Measurements from ENCODE around the gene PODNL1. TPM values are rescaled to one million over a fixed set of nuclear protein-coding genes. Genes with fewer than 3 reads are reported as not detected.
"Not testable (repeated sequence)": the region's sequence is repeated elsewhere in the genome, so short reads cannot be mapped to it uniquely, and the experiment has no call there.

Gene PODNL1
- total RNA-seq, 1 donor from 2014 or later, result 0.18 TPM

DNA sequence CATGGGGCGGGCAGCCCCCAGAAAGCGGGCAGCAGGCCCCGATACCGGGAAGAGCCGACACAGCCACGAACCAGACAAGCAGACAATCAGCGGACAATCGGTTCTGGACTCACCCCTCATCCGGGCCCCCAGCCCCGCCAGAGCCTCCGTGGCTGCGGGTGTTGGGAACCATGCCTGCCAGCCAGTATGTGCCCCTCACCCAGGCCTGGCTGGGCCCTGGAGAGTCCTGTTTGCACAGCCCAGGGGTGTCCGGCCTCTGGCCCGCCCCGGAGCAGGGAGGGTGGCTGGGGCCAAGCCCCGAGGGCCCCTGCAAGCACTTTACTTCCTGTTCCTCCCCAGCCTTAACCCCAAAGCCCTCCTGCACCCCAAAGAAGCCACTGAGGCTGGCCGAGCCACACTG lies 7.8 kb downstream of the PODNL1 start:
- no peak for DNase-seq (ENCODE audit: extremely low read depth, low read depth, low spot score)

DNA sequence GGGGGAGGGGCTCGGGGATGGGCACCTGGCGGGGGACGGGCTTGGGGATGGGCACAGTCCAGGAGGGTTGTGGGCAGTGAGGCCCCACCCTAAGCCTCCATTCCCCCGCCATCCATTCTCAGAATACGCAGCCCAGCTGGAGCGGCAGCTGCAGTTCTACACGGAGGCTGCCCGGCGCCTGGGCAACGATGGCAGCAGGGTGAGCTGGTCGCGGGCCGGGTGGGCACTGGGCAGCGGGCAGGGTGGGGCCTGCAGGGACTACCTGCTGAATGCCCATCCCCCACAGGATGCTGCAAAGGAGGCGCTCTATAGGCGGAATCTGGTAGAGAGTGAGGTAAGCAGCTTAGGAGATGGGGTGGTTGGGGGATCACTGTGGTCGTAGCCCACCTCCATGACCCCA lies 8.3 kb downstream of the PODNL1 start:
- DNase-seq (ENCODE audit: extremely low read depth, low read depth, low spot score), result no peak

DNA sequence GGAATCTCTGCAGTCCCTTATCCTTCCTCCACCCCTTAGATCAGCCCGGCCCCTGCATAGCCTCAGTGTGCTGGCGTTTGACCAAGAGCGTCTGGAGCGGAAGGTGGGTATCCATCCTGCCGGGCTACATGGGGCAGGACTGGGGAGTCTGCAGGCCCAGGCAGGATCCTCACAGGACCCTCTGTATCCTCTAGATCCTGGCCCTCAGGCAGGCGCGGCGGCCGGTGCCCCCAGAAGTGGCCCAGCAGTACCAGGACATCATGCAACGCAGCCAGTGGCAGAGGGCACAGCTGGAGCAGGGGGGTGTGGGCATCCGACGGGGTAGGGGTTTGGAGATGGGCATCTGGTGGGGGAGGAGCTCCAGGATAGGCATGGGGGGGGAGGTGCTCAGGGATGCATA lies 8.9 kb downstream of the PODNL1 start:
- no peak for DNase-seq (ENCODE audit: extremely low read depth, low read depth, low spot score)

DNA sequence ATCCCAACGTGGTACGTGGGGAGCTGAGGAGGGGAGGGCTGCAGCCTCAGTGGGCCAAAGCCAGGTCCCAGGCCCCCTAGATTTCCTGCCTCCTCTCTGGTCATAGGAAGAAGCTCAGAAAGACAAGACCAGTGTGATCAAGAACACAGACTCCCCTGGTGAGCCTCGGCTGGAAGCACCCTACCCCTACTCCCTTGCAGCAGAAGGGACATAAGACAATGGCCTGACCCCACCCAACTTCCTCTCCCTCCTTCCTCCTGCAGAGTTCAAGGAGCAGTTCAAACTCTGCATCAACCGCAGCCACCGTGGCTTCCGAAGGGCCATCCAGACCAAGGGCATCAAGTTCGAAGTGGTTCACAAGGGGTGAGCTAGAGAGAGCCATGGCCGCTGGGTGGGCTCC lies 11.5 kb downstream of the PODNL1 start:
- no peak for DNase-seq (ENCODE audit: extremely low read depth, low read depth, low spot score)

DNA sequence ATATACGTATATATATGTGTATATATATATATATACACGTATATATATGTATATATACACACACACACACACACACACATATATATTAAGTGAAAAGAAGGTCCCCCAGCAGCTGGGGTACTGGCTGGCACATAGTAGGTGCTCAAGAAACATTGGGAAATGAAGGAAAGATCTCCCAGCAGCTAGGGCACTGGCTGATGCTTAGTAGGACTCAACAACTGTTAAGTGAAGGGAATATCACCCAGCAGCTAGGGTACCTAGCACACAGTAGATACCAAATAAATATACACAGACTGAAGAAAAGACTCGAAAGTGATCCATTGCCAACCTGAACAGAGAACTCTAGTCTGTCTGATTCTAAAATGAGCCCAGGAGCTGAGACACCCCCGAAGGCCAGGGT lies 12.2 kb downstream of the PODNL1 start:
- DNase-seq (ENCODE audit: extremely low read depth, low read depth, low spot score), result no peak

DNA sequence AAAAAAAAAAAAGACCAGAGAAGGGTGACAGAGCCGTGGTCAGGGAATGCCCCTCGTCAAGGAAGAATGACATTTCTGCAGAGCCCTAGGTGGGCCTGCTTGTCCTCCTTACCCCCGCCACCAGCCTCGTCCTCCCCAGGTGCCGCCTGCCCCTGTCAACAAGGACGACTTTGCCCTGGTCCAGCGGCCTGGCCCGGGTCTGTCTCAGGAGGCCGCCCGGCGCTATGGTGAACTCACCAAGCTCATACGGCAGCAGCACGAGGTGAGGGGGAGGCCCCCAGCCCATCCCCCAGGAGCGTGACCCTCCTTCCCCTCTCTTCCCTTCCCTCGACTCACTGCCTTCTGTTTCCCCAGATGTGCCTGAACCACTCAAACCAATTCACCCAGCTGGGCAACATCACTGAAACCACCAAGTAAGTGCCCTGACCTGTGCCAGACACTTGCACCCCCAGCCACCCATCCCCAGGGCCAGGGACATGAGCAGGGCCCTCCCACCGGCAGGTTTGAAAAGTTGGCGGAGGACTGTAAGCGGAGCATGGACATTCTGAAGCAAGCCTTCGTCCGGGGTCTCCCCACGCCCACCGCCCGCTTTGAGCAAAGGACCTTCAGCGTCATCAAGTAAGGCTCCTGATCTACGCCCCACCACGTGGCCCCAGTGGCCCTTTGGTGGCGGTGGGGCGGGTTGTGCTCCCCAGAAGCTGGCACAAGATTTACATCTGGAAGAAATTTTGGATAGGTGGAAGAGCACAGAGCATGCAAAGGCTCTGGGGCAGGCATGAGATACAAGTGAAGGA lies 14.8 kb downstream of the PODNL1 start:
- DNase-seq (ENCODE audit: extremely low read depth, low read depth, low spot score), result no peak

DNA sequence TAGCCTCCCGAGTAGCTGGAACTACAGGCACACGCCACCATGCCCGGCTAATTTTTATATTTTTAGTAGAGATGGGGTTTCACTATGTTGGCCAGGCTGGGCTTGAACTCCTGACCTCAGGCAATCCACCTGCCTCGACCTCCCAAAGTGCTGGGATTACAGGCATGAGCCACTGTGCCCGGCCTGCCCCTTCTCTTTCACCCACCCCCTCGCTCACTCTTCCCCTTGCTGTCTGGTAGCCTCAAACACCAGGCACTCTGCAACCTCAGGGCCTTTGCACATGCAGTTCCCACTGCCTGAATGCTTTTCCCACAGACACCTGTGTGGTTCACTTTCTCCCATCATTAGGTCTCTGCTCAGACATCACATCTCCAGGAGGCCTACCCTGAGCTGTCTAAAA lies 16.1 kb downstream of the PODNL1 start:
- not testable (repeated sequence) for DNase-seq (ENCODE audit: extremely low read depth, low read depth, low spot score)

DNA sequence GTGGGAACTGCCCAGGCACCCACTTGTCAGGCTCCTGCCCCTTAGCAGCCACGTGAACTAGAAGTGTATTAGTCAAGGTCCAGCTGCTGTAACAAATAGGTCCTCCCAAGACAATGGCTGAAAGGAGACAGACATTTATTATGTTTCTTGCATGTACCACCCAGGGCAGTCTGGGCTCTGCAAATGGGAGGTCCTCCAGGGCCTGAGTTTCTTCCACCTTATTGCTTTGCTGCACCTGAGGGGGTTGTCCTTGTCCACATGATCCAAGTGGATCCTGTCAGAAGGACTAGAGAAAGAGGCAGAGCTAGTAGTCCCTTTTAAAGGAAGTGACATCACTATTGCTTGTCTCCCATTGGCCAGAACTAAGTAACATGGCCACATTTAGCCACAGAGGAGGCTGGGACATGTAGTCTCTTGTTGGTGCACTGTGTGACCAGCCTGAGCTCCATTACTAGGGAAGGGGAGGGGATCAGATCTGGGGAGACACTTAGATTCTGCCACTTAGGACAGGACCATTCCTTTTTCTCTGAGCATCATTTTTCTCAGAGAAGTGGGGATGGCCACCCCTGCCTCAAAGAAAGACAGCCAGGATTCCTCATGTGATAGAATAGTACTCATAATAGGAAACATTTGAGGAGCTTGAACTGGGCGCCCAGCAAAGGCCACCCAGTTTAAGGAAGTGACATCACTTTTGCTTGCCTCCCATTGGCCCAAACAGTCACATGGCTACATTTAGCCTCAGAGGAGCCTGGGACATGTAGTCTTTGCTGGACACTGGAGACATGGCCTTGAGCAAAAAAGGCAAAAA lies 17.1 kb downstream of the PODNL1 start:
- DNase-seq (ENCODE audit: extremely low read depth, low read depth, low spot score), result no peak

DNA sequence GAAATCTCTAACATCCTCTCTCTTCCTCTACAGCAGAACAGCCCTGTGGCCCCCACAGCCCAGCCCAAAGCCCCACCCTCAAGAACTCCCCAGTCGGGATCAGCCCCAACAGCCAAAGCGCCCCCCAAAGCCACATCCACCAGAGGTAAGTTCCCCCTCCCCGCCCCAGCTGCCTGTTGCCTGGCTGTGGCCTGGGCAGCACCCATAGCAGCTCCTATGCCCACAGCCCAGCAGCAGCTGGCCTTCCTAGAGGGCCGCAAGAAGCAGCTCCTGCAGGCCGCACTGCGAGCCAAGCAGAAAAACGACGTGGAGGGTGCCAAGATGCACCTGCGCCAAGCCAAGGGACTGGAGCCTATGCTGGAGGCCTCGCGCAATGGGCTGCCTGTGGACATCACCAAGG lies 17.7 kb downstream of the PODNL1 start:
- DNase-seq (ENCODE audit: extremely low read depth, low read depth, low spot score), result no peak

DNA sequence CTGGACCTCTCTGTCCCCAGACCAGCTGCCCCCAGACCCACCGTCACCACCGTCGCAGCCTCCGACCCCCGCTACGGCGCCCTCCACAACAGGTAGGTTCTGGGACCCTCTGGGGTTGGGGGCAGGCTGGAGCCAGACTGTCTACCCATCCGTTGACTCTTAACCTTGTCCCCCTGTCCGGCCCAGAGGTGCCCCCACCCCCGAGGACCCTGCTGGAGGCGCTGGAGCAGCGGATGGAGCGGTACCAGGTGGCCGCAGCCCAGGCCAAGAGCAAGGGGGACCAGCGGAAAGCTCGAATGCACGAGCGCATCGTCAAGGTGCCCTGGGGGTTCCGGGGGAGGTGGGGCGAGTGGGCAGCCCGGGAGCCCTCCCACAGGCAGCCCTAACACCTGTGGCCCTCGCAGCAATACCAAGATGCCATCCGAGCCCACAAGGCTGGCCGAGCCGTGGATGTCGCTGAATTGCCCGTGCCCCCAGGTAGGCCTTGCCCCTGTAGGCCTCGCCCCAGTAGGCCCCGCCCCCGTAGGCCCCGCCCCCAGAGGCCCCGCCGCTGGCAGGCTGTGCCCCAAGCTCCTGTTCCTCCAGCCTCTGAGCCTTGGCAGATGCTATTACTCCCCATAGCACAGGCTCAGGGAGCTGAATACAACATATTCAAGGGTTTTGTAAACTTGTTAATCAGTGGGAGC lies 19.3 kb downstream of the PODNL1 start:
- DNase-seq (ENCODE audit: extremely low read depth, low read depth, low spot score), result no peak

DNA sequence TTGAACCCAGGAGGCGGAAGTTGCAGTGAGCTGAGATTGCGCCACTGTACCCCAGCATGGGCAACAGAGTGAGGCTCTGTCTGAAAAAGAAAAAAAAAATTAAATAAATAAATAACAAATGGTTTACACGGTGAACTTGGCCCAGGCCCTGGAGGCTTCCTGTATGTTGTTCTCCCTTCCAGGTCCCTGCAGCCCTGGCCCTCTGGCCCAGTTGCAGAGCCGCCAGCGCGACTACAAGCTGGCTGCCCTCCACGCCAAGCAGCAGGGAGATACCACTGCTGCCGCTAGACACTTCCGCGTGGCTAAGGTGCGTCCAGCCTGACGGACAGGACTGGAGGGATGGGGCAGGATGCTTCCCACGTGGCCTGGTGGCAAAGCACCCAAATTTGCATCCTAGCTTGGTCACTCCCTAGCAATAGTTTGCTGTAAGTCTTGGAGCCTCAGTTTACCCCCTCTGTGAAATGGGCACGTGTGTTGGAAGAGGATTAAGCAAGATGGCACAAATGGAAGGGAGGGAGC lies 20.3 kb downstream of the PODNL1 start:
- no peak for DNase-seq (ENCODE audit: extremely low read depth, low read depth, low spot score)

DNA sequence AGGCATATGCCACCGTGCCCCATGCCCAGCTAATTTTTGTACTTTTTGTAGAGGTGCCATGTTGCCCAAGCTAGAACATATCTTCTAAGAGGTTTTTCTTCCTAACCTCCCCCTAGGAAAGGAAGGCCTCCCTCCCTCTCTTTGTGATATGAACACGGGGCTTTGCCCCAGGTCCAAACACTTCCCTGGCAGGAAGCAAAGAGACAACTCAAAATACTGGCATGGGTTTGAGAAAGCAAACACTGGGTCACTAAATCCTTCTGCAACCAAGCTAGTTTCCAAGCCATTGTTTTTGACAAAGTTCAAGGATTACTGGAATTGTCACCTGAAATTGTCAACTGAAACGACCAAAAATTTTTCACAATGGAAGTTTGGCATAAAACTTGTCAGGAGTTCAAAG lies 23.4 kb downstream of the PODNL1 start:
- no peak for DNase-seq (ENCODE audit: extremely low read depth, low read depth, low spot score)

DNA sequence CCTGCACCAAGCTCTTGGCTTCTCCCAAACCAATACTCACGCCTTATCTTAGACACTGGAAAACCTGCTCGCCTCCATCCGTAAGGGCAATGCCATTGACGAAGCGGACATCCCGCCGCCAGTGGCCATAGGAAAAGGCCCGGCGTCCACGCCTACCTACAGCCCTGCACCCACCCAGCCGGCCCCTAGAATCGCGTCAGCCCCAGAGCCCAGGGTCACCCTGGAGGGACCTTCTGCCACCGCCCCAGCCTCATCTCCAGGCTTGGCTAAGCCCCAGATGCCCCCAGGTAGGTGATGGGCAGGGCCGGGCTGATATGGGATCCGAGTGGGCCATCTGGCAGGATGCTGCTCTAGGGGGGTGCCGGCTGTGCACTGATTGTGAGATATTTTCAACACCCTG lies 24.9 kb downstream of the PODNL1 start:
- no peak for DNase-seq (ENCODE audit: extremely low read depth, low read depth, low spot score)

DNA sequence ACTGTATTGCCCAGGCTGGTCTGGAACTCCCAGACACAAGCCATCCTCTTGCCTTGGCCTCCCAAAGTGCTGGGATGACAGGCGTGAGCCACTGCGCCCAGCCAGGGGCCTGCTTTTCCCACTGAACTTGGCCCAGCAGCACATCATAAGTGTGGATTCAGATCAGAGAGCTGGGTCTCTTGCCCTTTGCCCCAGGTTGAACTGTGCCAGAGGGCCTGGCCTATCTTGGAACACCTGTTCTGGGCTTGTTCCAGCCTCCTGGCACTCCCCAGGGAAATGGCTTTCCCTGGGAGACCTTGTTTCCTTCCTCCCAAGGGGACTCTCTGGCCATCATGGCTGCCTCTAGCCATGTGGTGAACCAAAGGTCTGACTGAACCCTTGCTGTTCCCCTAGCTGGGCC lies 28.8 kb downstream of the PODNL1 start:
- DNase-seq (ENCODE audit: extremely low read depth, low read depth, low spot score), result no peak

DNA sequence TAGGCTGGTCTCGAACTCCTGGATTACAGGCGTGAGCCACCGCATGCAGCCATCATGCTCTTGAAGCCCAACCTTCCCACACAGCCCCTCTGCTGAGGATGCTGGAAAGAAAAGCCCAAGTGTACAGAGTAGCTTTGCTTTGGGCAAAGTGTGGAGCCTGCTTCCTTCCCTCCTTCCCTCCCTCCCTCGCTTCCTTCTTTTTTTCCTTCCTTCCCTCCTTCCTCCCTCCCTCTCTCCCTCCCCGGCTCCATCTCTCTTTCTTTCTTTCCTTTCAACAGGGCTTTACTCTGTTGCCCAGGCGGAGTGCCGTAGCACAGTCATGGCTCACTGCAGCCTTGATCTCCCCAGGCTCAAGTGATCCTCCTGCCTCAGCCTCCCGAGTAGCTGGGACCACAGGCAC lies 29.5 kb downstream of the PODNL1 start:
- no peak for DNase-seq (ENCODE audit: extremely low read depth, low read depth, low spot score)

DNA sequence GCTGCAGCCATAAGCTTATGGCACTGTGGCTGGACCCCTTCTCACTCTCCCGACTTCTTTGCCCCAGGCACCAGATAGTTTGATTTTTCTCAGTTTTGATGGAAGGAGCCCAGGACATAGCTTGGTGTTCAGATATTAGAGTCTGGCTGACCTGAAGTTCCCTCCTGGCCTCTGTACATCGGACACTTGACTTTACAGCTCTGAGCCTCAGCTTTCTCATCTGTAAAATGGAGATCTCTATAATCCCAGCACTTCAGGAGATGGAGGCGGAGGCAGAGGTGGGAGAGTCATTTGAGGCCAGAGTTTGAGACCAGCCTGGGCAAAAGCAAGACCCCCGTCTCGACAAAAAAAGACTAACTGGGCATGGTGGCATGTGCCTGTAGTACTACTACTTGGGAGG lies 31.3 kb downstream of the PODNL1 start:
- DNase-seq (ENCODE audit: extremely low read depth, low read depth, low spot score), result no peak

DNA sequence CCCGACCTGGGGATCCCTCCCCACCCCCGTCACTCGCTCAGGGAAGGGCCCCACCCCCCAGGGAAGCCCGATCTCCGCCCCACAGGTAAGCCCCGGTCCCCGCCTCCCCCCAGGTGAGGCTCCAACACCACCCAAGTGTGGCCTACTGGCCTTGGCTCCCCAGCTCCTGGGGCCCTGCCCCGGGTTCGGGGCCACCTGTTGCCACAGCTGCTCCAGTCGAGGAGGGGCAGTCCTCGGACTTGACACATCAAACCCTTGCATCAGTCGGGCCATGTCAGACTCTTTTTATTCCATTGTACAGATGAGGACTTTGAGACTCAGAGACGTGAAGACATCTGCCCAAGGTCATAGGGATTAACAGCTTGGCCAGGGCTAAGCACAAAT lies 31.7 kb downstream of the PODNL1 start:
- DNase-seq (ENCODE audit: extremely low read depth, low read depth, low spot score), result no peak

DNA sequence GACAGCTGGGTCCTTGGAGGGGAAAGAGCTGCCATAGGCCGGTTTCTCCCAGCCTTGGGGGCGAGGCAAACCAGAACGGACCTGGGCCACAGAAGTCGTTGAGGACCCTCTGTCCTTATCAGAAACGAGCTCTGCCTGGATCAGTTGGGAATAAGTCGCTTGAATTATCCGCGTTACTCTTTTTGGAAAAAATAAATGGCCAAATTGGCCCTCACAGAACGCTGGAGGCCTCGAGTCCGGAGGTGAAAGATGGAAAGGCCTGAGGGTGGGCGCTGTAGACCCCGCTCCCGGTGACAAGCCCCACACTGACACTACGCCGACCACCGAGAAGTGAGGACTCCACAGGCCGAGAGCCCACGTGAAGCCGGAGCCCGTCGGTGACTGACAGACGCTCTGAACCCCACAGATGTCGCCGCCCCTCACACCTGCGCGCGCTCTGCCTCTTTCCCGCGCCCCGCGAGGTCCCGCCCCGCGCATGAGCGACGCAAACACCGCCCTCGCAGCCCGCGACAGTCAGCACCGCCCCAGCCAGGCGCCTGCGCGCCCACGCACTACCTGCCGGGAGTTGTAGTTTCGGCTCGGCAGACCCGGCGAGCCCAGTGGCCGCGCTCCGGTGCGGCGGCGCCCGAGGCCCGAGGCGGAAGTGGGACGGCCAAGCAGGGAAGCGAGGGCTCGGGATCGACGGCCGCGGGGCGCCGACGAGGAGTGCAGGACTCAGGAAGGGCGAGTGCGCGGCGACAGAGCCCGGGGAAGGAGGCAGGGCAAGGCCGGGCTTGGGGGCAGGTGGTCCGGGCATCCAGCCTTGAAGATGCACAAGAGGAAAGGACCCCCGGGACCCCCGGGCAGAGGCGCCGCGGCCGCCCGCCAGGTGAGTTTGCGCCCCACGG lies 32.3 kb downstream of the PODNL1 start, which contains the start of the genes BRME1 and CC2D1A:
Gene BRME1 (minus strand): TSS at position 484 of the 887 bp plus-strand sequence. CDS start 1,225 bp downstream, outside the sequence.
Gene CC2D1A (plus strand): TSS at position 568 of the 887 bp plus-strand sequence. CDS start 241 bp downstream, at position 809.
- no peak for DNase-seq (ENCODE audit: extremely low read depth, low read depth, low spot score)

DNA sequence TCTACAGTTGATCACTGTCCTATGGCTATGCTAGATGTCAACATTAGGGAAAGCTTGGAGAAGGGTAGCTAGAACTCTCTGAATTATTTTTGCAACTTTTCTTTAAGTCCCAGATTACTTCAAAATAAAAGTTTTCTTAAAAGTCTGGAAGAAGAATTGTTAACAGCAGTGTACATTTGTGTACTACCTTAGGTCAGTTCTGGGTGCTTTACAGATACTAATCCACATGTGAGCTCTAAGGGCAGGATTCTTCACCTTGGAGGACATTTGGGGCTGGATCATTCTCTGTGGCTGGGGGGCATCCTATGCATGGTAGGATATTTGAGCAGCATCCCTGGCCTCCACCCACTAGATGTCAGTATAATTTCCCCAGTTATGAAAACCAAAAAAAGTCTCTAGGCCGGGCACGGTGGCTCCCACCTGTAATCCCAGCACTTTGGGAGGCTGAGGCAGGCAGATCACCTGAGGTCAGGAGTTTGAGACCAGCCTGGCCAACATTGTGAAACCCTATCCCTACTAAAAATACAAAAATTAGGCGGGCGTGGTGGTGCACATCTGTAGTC lies 35.1 kb downstream of the PODNL1 start:
- DNase-seq (ENCODE audit: extremely low read depth, low read depth, low spot score), result no peak
